GM19193 (cell line): ENCODE data around the gene PDE11A.

Source experiments
- POLR2A ChIP-seq: IDR thresholded peaks from 4 replicates; pipeline ENCODE4 v1.6.1; 2011; ENCODE audit not compliant: insufficient read depth, insufficient read length; ENCODE audit errors: extremely low read depth

The PDE11A gene

GRCh38 chr2:177808984-177809809, 263.4 kb downstream of the PDE11A start:
- TF ChIP-seq POLR2A = no peak

DNA sequence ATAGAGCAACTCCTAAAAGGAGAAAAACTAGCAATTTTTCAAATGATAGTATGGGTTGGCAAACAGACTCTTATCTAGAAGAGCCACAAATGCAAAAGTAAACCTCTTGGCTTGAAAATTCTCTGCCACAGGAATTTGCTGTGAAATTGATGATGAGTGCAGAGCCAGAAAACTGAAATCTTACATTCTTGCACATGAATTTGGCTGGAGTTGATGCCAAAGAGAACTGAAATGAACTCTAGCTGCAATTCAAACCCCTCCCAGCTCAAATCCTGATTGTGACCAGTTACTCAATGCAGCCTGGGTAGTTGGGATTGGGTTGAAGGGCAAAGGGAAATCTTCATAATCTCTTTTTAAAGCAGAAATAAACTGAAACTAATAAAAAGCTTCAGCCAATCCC, 266.6 kb downstream of the PDE11A start:
- no peak for TF ChIP-seq POLR2A

- TF ChIP-seq POLR2A = no peak
Observed at GRCh38 chr2:177799531-177799930, 273.0 kb downstream of the PDE11A start.

GRCh38 chr2:177797808-177798207, 274.8 kb downstream of the PDE11A start:
- no peak for TF ChIP-seq POLR2A

DNA sequence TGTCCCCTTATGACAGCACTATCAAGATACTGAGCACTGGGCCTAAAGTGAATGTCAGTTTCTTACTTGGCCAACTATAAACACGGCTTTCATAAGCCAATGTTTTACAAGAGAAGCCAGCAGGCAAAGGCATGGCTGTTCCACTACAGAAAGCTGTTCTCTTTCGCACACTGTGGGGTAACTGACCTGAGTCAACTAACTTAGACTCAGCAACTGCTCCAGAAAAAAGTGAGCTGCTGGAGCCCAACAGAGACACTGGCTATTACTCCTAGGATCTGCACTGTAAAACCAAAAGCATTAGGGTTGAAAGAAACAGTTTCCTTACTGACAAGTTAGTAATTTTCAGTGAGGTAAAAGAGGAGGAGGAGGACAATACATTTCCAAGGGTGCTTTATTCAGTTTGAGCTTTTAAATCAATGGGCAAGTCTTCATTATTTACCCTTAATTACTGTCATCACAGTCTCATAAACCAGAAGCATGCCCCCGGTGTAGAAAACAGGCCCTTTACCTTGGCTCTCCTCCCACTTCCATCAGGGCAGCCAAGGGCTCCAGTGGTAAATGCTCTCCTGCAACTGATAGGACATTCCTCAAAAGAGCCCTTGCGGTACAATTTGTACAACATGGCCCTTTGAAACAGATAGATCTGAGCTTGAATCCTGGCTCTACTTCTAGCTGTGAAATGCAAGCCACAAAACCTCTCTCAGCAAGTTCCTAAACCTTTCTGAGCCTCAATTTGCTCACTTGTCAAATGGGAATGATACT, 275.7 kb downstream of the PDE11A start:
- no peak for TF ChIP-seq POLR2A

- no peak for TF ChIP-seq POLR2A
Observed at GRCh38 chr2:177796011-177796410, 276.6 kb downstream of the PDE11A start.

DNA sequence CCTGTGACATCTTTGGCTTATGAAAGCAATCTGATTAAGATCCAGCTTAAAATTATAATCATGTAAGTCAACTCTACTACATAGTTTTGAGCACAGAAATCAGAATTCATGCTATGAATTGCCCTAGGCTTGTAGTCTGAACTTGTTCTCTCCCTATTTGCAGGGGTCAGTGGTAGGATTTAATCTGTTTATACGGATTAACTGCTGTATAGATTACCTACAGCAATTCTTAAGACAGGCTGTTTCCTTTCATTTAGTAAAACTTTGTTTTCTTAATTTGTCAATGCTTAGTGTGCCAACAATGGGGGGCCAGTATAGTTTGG, 287.9 kb downstream of the PDE11A start:
- no peak for TF ChIP-seq POLR2A

DNA sequence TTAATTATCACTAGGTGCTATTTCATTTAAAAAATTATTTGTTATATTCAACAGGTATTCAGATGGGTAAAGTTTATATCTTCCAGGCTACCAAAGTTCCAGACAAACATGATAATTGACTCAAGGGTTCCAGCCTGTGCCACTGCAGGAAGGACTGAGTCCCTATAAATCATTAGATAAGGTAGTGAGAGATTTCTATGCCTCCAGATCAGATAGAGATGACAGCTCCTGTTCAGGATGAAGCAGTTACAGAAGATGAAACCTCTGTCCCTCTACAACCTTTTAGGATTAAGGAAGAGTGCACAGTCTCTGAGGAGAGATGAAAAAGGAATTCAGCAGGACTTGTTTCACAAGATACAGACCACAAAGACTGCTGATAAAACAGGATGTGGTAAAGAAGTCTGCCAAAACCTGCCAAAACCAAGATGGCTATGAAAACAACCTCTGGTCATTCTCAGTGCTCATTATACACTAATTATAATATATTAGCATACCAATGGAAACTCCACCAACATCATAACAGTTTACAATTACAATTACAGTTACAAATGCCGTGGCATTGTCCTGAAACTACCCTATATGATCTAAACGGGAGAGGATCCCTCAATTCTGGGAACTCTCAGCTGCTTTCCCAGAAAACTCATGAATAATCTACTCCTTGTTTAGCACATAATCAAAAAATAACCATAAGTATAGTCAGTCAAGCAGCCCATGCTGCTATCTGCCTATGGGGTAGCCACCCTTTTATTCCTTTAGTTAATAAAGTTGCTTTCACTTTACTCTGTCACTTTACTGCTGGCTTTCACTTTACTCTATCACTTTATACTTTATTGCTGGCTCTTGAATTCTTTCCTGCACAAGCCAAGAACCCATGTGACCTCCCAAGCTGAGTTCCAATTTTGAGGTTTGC, 288.5 kb downstream of the PDE11A start:
- no peak for TF ChIP-seq POLR2A

DNA sequence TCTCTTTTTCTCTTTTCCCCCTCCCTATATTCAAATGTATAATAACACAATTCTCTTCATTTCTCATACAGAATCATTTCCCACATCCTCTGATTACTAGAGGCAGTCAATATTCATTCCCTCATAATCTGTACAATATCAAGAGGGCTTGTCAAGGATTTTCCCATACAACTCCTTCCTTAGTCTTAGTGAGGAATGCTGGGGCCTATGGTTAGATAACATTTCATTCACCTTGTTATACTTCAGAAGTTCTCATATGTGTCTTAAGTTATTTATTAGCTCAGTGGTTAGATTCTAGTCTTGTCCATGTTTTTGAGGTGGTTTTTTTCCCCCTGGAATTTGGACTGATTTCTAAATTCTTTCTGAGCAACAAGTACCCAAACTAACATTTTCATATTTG, 289.5 kb downstream of the PDE11A start:
- TF ChIP-seq POLR2A = no peak

GRCh38 chr2:177782613-177783012, 290.0 kb downstream of the PDE11A start:
- TF ChIP-seq POLR2A = no peak

DNA sequence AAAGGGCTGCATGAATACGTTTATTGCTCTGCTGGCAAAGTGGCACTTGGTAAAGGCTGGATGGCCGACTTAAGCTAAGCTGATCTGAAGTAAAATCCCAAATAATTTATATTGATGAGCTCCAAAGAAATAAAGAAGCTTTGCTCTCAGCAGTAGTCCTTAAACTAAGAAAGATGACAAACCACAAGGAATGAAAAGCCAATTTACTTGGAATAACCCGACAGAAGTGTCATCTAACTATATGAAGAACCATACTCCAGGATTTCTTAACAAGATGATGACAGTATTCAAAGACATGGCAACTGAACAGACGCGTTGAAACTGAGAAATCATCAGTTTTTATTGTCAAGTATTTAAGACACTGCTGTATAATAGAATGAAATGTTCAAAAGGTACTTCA, 294.1 kb downstream of the PDE11A start:
- no peak for TF ChIP-seq POLR2A

- no peak for TF ChIP-seq POLR2A
Observed at GRCh38 chr2:177772529-177772928, 300.0 kb downstream of the PDE11A start.

DNA sequence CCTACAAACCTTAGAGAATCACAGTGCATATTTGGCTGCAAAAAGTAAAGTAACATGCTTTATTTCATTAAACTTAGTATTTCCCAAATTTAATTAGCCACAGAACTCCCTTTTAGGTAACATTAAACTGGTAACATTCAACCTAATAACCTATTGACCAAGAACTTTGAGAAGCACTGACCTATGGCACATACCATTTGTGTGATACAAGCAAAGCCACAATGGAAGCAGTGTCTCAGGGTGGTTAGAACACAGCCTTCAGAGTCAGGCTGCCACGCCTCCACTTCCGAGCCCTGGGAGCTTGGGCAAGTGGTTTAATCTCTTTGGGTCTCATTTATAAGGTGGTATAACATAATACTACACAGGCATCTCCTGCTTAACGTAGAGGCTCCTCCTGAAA, 301.4 kb downstream of the PDE11A start:
- no peak for TF ChIP-seq POLR2A

DNA sequence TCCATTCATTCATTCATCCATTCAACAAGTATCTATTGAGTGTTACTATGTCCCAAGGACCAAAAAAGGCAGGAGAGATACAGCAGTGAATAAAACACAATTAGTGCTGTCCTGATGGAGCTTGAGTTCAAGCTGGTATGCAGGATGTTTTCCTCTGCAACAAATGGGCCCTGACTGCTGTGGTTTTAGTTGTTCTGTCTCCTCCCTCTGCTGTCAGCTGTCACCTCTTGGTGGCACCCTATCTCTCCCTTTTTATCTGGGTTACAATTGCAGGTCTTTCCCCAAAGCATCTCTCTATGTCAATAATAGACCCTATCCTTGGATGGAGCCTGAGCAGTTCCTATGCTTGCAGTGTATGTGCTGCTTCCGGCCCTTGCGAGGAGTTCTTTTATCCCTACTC, 304.8 kb downstream of the PDE11A start:
- TF ChIP-seq POLR2A = no peak

DNA sequence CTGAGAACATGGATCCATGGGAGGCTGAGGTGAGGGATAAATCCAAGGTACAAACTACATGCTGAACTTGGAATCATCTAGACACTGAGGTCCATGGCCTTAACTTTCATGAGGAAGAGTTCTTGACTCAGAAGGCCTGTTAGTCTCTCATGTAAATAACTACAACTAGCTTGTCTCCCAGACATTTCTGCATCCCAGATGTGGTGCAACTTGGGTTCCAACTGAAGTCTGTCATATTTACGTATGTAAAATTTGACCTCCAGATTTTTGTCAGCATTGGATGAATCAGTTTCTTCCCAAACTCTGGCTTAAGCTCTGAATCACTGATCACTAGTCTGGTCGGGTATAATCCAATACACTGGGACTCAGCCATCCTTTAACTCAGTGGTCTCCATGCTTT, 306.9 kb downstream of the PDE11A start:
- no peak for TF ChIP-seq POLR2A
